ENCODE measurements around the gene MAGEB6. TPM values are rescaled to one million over a fixed set of nuclear protein-coding genes. Genes with fewer than 3 reads are reported as not detected.

Gene MAGEB6
- total and polyA plus RNA-seq, 2 of the 4 experiments (the other 2 are of a cell fraction) = not detected

DNA sequence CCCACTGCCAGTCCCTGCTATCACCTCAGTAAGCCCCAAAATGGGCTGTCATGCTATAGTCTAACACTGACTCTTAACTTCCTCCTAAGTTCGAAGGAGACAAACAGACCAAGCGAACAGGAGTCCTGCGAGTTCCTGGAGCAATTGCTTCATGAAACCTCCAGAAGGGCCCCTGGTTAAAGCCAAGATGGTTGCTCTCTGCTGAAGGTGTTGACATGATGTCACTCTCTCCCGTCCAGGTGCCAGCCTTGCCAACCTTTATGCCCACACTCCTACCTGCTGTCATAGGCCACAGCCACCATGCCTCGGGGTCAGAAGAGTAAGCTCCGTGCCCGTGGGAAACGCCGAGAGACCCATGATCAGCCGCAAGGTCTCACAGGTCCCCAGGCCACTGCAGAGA, 31.9 kb upstream of the MAGEB6 start, which contains the start of gene MAGEB6B:
Gene MAGEB6B, plus strand, starts transcription at position 301 of the 400 bp plus-strand sequence. Its CDS starts 0 bp downstream, at position 301.
- H2BK5ac ChIP-seq (ENCODE audit: low read depth, low read length, poor library complexity, severe bottlenecking) = no peak within 1 kb of the TSS
- H3K56ac ChIP-seq (ENCODE audit: extremely low read depth, insufficient read depth, low read length) = no peak within 1 kb of the TSS
- no peak within 1 kb of the TSS for H3K18ac ChIP-seq (ENCODE audit: low read depth, low read length)
- no peaks in the 10 kb centered on the region for H3K9me1 ChIP-seq (ENCODE audit: insufficient read depth, low read length)
- no peak within 1 kb of the TSS for H2BK120ac ChIP-seq (ENCODE audit: low read depth, low read length)
- no peaks in the 10 kb centered on the region for H3K79me1 ChIP-seq (ENCODE audit: low read depth in 1 of 2, low read length in 2 of 2)
- H3K14ac ChIP-seq (replicated peaks; ENCODE audit: low read depth, low read length) = no peak within 1 kb of the TSS
- 70% methylated on average over 2 of the region's 10 CpGs; no CpG with 5 or more reads in 1 of the 2 experiments for WGBS, 2 experiments (ENCODE audit: extremely low coverage in 2 of 2, insufficient read length in 1 of 2)
- ATAC-seq (ENCODE audit: low read depth) (no peak), DNase-seq (no peak)
- H3K23ac ChIP-seq (ENCODE audit: low read depth, low read length) = no peak within 1 kb of the TSS
- no peak within 1 kb of the TSS for H3K4me2 ChIP-seq (ENCODE audit: low read depth, low read length)
- H3K4ac ChIP-seq (ENCODE audit: low read depth, low read length) = no peak within 1 kb of the TSS
- no peak within 1 kb of the TSS for H2AK9ac ChIP-seq (replicated peaks; ENCODE audit: low read depth, low read length, poor library complexity)
- CTCF ChIA-PET = no interaction called here
- TF ChIP-seq BHLHE40 (IDR thresholded peaks at IDR 0.05; ENCODE audit: low read depth, low read length) (no peak), CHD1 (IDR thresholded peaks at IDR 0.05; ENCODE audit: low read depth, low read length) (no peak), RCOR1 (IDR thresholded peaks at IDR 0.05; ENCODE audit: insufficient replicate concordance, low read length) (no peak), SMC3 (IDR thresholded peaks at IDR 0.05; ENCODE audit: low read depth, low read length) (no peak), MAZ (IDR thresholded peaks at IDR 0.05; ENCODE audit: borderline replicate concordance, low read depth, low read length) (no peak), CEBPB (IDR thresholded peaks at IDR 0.05; ENCODE audit: low read depth, low read length) (no peak), RAD21 (IDR thresholded peaks at IDR 0.05; ENCODE audit: low read length) (no peak), FOS (IDR thresholded peaks at IDR 0.05; ENCODE audit: low read depth, low read length) (no peak), RFX5 (IDR thresholded peaks at IDR 0.05; ENCODE audit: low read depth, low read length) (no peak), MAFK (IDR thresholded peaks at IDR 0.05; ENCODE audit: low read depth, low read length) (no peak), POLR2A (IDR thresholded peaks at IDR 0.05; ENCODE audit: low read depth, low read length) (no peak), NFE2L2 (IDR thresholded peaks at IDR 0.05; ENCODE audit: low read depth, low read length) (no peak), MXI1 (IDR thresholded peaks at IDR 0.05; ENCODE audit: borderline replicate concordance, low read depth, low read length) (no peak)
- TF ChIP-seq, protein P1, sequence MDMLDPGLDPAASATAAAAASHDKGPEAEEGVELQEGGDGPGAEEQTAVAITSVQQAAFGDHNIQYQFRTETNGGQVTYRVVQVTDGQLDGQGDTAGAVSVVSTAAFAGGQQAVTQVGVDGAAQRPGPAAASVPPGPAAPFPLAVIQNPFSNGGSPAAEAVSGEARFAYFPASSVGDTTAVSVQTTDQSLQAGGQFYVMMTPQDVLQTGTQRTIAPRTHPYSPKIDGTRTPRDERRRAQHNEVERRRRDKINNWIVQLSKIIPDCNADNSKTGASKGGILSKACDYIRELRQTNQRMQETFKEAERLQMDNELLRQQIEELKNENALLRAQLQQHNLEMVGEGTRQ (IDR thresholded peaks at IDR 0.05; ENCODE audit: low read depth, low read length) = no peak
- TF ChIP-seq, protein P2, sequence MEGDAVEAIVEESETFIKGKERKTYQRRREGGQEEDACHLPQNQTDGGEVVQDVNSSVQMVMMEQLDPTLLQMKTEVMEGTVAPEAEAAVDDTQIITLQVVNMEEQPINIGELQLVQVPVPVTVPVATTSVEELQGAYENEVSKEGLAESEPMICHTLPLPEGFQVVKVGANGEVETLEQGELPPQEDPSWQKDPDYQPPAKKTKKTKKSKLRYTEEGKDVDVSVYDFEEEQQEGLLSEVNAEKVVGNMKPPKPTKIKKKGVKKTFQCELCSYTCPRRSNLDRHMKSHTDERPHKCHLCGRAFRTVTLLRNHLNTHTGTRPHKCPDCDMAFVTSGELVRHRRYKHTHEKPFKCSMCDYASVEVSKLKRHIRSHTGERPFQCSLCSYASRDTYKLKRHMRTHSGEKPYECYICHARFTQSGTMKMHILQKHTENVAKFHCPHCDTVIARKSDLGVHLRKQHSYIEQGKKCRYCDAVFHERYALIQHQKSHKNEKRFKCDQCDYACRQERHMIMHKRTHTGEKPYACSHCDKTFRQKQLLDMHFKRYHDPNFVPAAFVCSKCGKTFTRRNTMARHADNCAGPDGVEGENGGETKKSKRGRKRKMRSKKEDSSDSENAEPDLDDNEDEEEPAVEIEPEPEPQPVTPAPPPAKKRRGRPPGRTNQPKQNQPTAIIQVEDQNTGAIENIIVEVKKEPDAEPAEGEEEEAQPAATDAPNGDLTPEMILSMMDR (conservative IDR thresholded peaks at IDR 0.05; ENCODE audit: low read depth, low read length) = no peak
- TF ChIP-seq, protein P3, sequence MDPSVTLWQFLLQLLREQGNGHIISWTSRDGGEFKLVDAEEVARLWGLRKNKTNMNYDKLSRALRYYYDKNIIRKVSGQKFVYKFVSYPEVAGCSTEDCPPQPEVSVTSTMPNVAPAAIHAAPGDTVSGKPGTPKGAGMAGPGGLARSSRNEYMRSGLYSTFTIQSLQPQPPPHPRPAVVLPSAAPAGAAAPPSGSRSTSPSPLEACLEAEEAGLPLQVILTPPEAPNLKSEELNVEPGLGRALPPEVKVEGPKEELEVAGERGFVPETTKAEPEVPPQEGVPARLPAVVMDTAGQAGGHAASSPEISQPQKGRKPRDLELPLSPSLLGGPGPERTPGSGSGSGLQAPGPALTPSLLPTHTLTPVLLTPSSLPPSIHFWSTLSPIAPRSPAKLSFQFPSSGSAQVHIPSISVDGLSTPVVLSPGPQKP (IDR thresholded peaks at IDR 0.05; ENCODE audit: borderline replicate concordance, low read depth, low read length) = no peak
- no peak within 1 kb of the TSS for H4K5ac ChIP-seq (ENCODE audit: low read depth, low read length)
- H3K9me3 ChIP-seq (ENCODE audit: control insufficient read depth, insufficient read depth, low read length) = peaks cover 17% of the 10 kb centered on the region
- no peak within 1 kb of the TSS for H2AK5ac ChIP-seq (ENCODE audit: low read depth, low read length)
- H2AFZ ChIP-seq (replicated peaks; ENCODE audit: low read length, poor library complexity) = no peak within 1 kb of the TSS
- dilution Hi-C loops (cut with HindIII; ENCODE audit: low sequenced_read_pairs, unreplicated experiment) (no loop called here), in situ Hi-C loops (cut with MboI; ENCODE audit: low sequenced_read_pairs) (no loop called here), intact Hi-C loops (cut with micrococcal nuclease) (no loop called here)
- no peak within 1 kb of the TSS for H4K8ac ChIP-seq (ENCODE audit: low read depth in 2 of 2, low read length in 2 of 2)
- H4K91ac ChIP-seq (ENCODE audit: insufficient read depth, low read depth, low read length) = no peak within 1 kb of the TSS
- no peak within 1 kb of the TSS for H3K4me3 ChIP-seq (ENCODE audit: insufficient read depth, low read depth, low read length)
- POLR2A ChIA-PET (ENCODE audit: unreplicated experiment) = no interaction called here
- H3K27me3 ChIP-seq (ENCODE audit: control insufficient read depth, insufficient read depth, low read length) = no peaks in the 10 kb centered on the region
- no peak within 1 kb of the TSS for H3K27ac ChIP-seq (ENCODE audit: insufficient read depth, low read length)
- no peaks in the 10 kb centered on the region for H4K20me1 ChIP-seq (ENCODE audit: insufficient read depth, low read length)
- no peaks in the 10 kb centered on the region for H3K36me3 ChIP-seq (ENCODE audit: control insufficient read depth, insufficient read depth, low read length)
- no peaks in the 10 kb centered on the region for H3K4me1 ChIP-seq (ENCODE audit: control insufficient read depth, insufficient read depth, low read length)
- H2BK15ac ChIP-seq (ENCODE audit: low read depth, low read length) = no peak within 1 kb of the TSS
- H2BK20ac ChIP-seq (ENCODE audit: low read depth, low read length) = no peak within 1 kb of the TSS
- BruUV-seq (replicated peaks) = no TSS peak
- H3K9ac ChIP-seq (ENCODE audit: low read depth, low read length) = no peak within 1 kb of the TSS
